H1 (cell line): ENCODE results near the gene BSG. TPM values are rescaled to one million over a fixed set of nuclear protein-coding genes. Genes with fewer than 3 reads are reported as not detected.

ENCODE experiments used
- CTCF ChIA-PET: fragments of 300-600 bp; sonication (Branson Sonifier 250); formaldehyde crosslinking; loops from one replicate; lab custom pipeline; 2021; ENCODE audit not compliant: partially characterized antibody; lab: Charles Lee
- POLR2A ChIA-PET: fragments of 300-600 bp; sonication (Branson Sonifier 250); formaldehyde crosslinking; loops from one replicate; lab custom pipeline; 2021; ENCODE audit warnings: inconsistent platforms; ENCODE audit not compliant: partially characterized antibody; lab: Charles Lee
- DNase-seq, 2 experiments: peaks; one replicate each; pipeline versions ENCODE4 v3.0.0 to v3.0.0-alpha.2; 2010 to 2022; ENCODE audit warnings: low spot score in 2 of 2, low read depth in 1 of 2, mixed read lengths in 1 of 2
- FAIRE-seq: peaks from 2 replicates; lab custom pipeline; 2011; peaks lifted over from hg19 to GRCh38; lab: Jason Lieb, UNC
- H2AFZ ChIP-seq: 2 replicates; pipeline ENCODE4 v1.8.1; 2012; ENCODE audit warnings: low read length, inconsistent platforms
- H2AK5ac ChIP-seq: 2 replicates; pipeline ENCODE4 v1.6.1; 2013; ENCODE audit warnings: low read depth, low read length
- H2BK120ac ChIP-seq: replicated peaks from 2 replicates; pipeline ENCODE3; 2013; ENCODE audit warnings: low read depth, low read length, inconsistent platforms
- H2BK12ac ChIP-seq: 2 replicates; pipeline ENCODE4 v1.6.1; 2013; ENCODE audit warnings: low read depth, low read length
- H2BK15ac ChIP-seq: 2 replicates; pipeline ENCODE4 v1.6.1; 2013; ENCODE audit warnings: low read length
- H2BK20ac ChIP-seq: 2 replicates; pipeline ENCODE4 v1.6.1; 2013; ENCODE audit warnings: low read length
- H2BK5ac ChIP-seq: 2 replicates; pipeline ENCODE4 v1.6.1; 2013; ENCODE audit warnings: low read depth, low read length
- H3K14ac ChIP-seq: 2 replicates; pipeline ENCODE4 v1.6.1; 2013; ENCODE audit warnings: inconsistent platforms; ENCODE audit not compliant: insufficient read length
- H3K18ac ChIP-seq: 2 replicates; pipeline ENCODE4 v1.6.1; 2013; ENCODE audit warnings: low read length; ENCODE audit errors: extremely low read depth
- H3K23ac ChIP-seq: 2 replicates; pipeline ENCODE4 v1.6.1; 2013; ENCODE audit warnings: inconsistent platforms; ENCODE audit not compliant: insufficient read length
- H3K23me2 ChIP-seq: 2 replicates; pipeline ENCODE4 v1.6.1; 2013; ENCODE audit warnings: low read depth, low read length
- H3K27ac ChIP-seq: 2 replicates; pipeline ENCODE4 v1.6.1; 2011; ENCODE audit warnings: low read depth, low read length, inconsistent platforms
- H3K27me3 ChIP-seq, 4 experiments: replicated peaks in 1 of 4; 1 replicate in 1 of 4; 2 replicates in 3 of 4; pipeline versions ENCODE4 v1.6.1 to v1.8.1; 2011 to 2013; ENCODE audit warnings: low read length in 3 of 4, mild to moderate bottlenecking in 3 of 4, inconsistent platforms in 2 of 4, mixed read lengths in 2 of 4, moderate library complexity in 1 of 4; ENCODE audit not compliant: control insufficient read depth in 3 of 4, insufficient read depth in 3 of 4; ENCODE audit errors: extremely low read depth in 1 of 4
- H3K36me3 ChIP-seq, 4 experiments: 2 replicates each; pipeline versions ENCODE4 v1.6.1 to v1.8.1; 2011 to 2013; ENCODE audit warnings: mild to moderate bottlenecking in 4 of 4, low read length in 3 of 4, moderate library complexity in 2 of 4, control low read depth in 1 of 4, inconsistent platforms in 1 of 4; ENCODE audit not compliant: insufficient read depth in 4 of 4, control insufficient read depth in 2 of 4
- H3K4ac ChIP-seq: replicated peaks from 2 replicates; pipeline ENCODE3; 2013; ENCODE audit warnings: low read length, low read depth, mixed read lengths, inconsistent platforms; ENCODE audit not compliant: insufficient read length
- H3K4me1 ChIP-seq, 4 experiments: replicated peaks in 1 of 4; 1 replicate in 1 of 4; 2 replicates in 3 of 4; pipeline versions ENCODE4 v1.6.1 to v1.8.1; 2011 to 2013; ENCODE audit warnings: low read length in 3 of 4, inconsistent platforms in 2 of 4, mixed read lengths in 1 of 4; ENCODE audit not compliant: insufficient read depth in 4 of 4, control insufficient read depth in 3 of 4
- H3K4me2 ChIP-seq, 2 experiments: 2 replicates each; pipeline versions ENCODE4 v1.6.1 to v1.8.1; 2011 to 2013; ENCODE audit warnings: low read depth in 2 of 2, low read length in 2 of 2, control low read depth in 1 of 2, inconsistent platforms in 1 of 2, mild to moderate bottlenecking in 1 of 2; ENCODE audit not compliant: insufficient read depth in 1 of 2
- H3K4me3 ChIP-seq, 4 experiments: fragments of 200-600, 300-600 bp in 1 of 4; sonication (generic), shearing (Covaris generic), sonication (Bioruptor Twin) in 1 of 4; 2 replicates each; pipeline versions ENCODE4 v1.5.1 to v1.8.1; 2011 to 2016; ENCODE audit warnings: low read length in 4 of 4, low read depth in 3 of 4, control low read depth in 2 of 4, inconsistent platforms in 2 of 4, mild to moderate bottlenecking in 2 of 4, mixed read lengths in 1 of 4, moderate library complexity in 1 of 4; ENCODE audit not compliant: insufficient read depth in 2 of 4; ENCODE audit errors: extremely low read depth in 1 of 4
- H3K56ac ChIP-seq: replicated peaks from 2 replicates; pipeline ENCODE3; 2013; ENCODE audit warnings: low read depth, mild to moderate bottlenecking, mixed read lengths, low read length, inconsistent platforms; ENCODE audit not compliant: insufficient read length
- H3K79me1 ChIP-seq: 2 replicates; pipeline ENCODE4 v1.6.1; 2013; ENCODE audit warnings: low read depth, low read length, control low read depth
- H3K79me2 ChIP-seq, 2 experiments: 2 replicates each; pipeline versions ENCODE4 v1.6.1 to v1.8.1; 2012 to 2013; ENCODE audit warnings: low read length in 2 of 2, mild to moderate bottlenecking in 2 of 2, inconsistent platforms in 1 of 2; ENCODE audit not compliant: insufficient read depth in 2 of 2, control insufficient read depth in 1 of 2
- H3K9ac ChIP-seq, 4 experiments: replicated peaks in 1 of 4; 1 replicate in 1 of 4; 2 replicates in 3 of 4; pipeline versions ENCODE4 v1.6.1 to v1.8.1; 2011 to 2013; ENCODE audit warnings: low read depth in 3 of 4, low read length in 3 of 4, control low read depth in 2 of 4, mild to moderate bottlenecking in 2 of 4, moderate library complexity in 2 of 4, inconsistent platforms in 1 of 4; ENCODE audit errors: extremely low read depth in 1 of 4
- H3K9me3 ChIP-seq, 2 experiments: 2 replicates each; pipeline versions ENCODE4 v1.6.1 to v1.8.1; 2012 to 2013; ENCODE audit warnings: mild to moderate bottlenecking in 2 of 2, moderate library complexity in 2 of 2, control low read depth in 1 of 2, inconsistent platforms in 1 of 2, low read depth in 1 of 2, low read length in 1 of 2, mixed read lengths in 1 of 2; ENCODE audit not compliant: insufficient read depth in 2 of 2
- H4K20me1 ChIP-seq, 2 experiments: replicated peaks in 1 of 2; 2 replicates each; pipeline versions ENCODE3 to v1.8.1; 2011 to 2013; ENCODE audit warnings: inconsistent platforms in 2 of 2, low read length in 2 of 2, mild to moderate bottlenecking in 1 of 2; ENCODE audit not compliant: insufficient read depth in 2 of 2, control insufficient read depth in 1 of 2
- H4K5ac ChIP-seq: 2 replicates; pipeline ENCODE4 v1.6.1; 2013; ENCODE audit warnings: low read length, low read depth, mixed read lengths, inconsistent platforms; ENCODE audit not compliant: insufficient read length
- H4K8ac ChIP-seq: 2 replicates; pipeline ENCODE4 v1.8.0; 2013; ENCODE audit warnings: mild to moderate bottlenecking, moderate library complexity, low read length, inconsistent platforms; ENCODE audit not compliant: insufficient read depth; ENCODE audit errors: extremely low read depth
- H4K91ac ChIP-seq: replicated peaks from 2 replicates; pipeline ENCODE3; 2013; ENCODE audit warnings: low read length, mixed read lengths, inconsistent platforms; ENCODE audit not compliant: insufficient read length
- CTCF ChIP-seq, 3 experiments: IDR thresholded peaks; 1 replicate in 2 of 3; 2 replicates in 1 of 3; pipeline versions ENCODE4 v1.5.1 to v1.6.1; 2011; ENCODE audit warnings: low read length in 3 of 3, mild to moderate bottlenecking in 3 of 3, inconsistent platforms in 2 of 3, low read depth in 1 of 3, moderate library complexity in 1 of 3; ENCODE audit not compliant: insufficient read depth in 1 of 3; ENCODE audit errors: control extremely low read depth in 1 of 3
- RBBP5 ChIP-seq: IDR thresholded peaks from 2 replicates; pipeline ENCODE4 v1.7.1; 2012; ENCODE audit warnings: low read depth, mild to moderate bottlenecking, inconsistent platforms, low read length, moderate library complexity, borderline replicate concordance
- WGBS, 2 experiments: shearing (Covaris generic) in 1 of 2; methylation state at CpG; one replicate each; pipeline versions ENCODE4 v1.1.6 to v1.1.7; 2013 to 2015; ENCODE audit warnings: low lambda C conversion rate in 2 of 2, mixed read lengths in 2 of 2, inconsistent platforms in 1 of 2, low coverage in 1 of 2, missing lambda C conversion rate in 1 of 2; ENCODE audit not compliant: insufficient replicate concordance in 2 of 2, insufficient coverage in 1 of 2, insufficient read length in 1 of 2; ENCODE audit errors: extremely low coverage in 1 of 2, missing lambda C conversion rate in 1 of 2; 5-methylcytosine and 5-hydroxymethylcytosine counted together
- polyA plus RNA-seq, 7 experiments: library from polyadenylated mRNA; depleted of rRNA in 3 of 7; stranded (reverse) in 5 of 7; unstranded in 2 of 7; fragments of >200 nt in 5 of 7; fragments of 200-250 nt in 2 of 7; gene quantifications; 1 replicate in 5 of 7; 2 replicates in 1 of 7; 4 replicates in 1 of 7; pipeline versions ENCODE4 v1.2.1 to v1.2.3, GENCODE V29; 2011 to 2013; ENCODE audit warnings: missing spikeins in 2 of 7, mixed read lengths in 2 of 7
- total RNA-seq: library from RNA; stranded (reverse); fragmentation: NEBNext Ultra II Directional; extraction: Animal tissue kit (Norgen Biotek cat#: 25700); gene quantifications from 2 replicates; pipeline ENCODE4 v1.2.1, GENCODE V29; 2021

The BSG gene
- total and polyA plus RNA-seq, 2 of the 8 experiments (the other 6 are each of a cell fraction or from before 2014, with no cell fraction given) = 726 to 1,055 TPM

GRCh38 chr19:534088-534487 lies 38.3 kb upstream of the BSG start:
- Histone ChIP-seq H2BK12ac (no peak overlapping the region), H3K9me3 (no peaks in the 10 kb centered on the region), H2AFZ (no peak overlapping the region), H3K4ac (no peak overlapping the region), H3K36me3 (peaks cover 8 to 26% (median 21%) of the 10 kb centered on the region in 4 experiments; a peak in 6 of 8 replicates), H3K27ac (no peak overlapping the region), H2BK15ac (no peak overlapping the region), H3K4me2 (peak overlapping the region in 1 of 2 experiments; percentile 74; a peak in 1 of 4 replicates), H4K91ac (no peak overlapping the region), H2BK5ac (no peak overlapping the region), H3K23me2 (peaks cover 5% of the 10 kb centered on the region; the same call in 1 of the 2 replicates), H3K79me1 (peaks cover 20% of the 10 kb centered on the region), H3K4me3 (peak overlapping the region in 1 of 4 experiments; percentile 100; a peak in 2 of 8 replicates), H3K4me1 (peaks cover 0 to 10% (median 8%) of the 10 kb centered on the region in 4 experiments; a peak in 6 of 7 replicates), H3K18ac (no peak overlapping the region), H4K20me1 (peaks cover 22 to 32% of the 10 kb centered on the region in 2 experiments), H3K27me3 (no peaks in the 10 kb centered on the region), H3K56ac (no peak overlapping the region), H3K79me2 (peaks cover 0 to 40% of the 10 kb centered on the region in 2 experiments; a peak in 2 of 4 replicates), H3K9ac (no peak overlapping the region), H4K5ac (no peak overlapping the region), H2AK5ac (no peak overlapping the region), H2BK20ac (no peak overlapping the region), H4K8ac (no peak overlapping the region), H3K14ac (no peak overlapping the region), H2BK120ac (no peak overlapping the region), H3K23ac (no peak overlapping the region)
- CTCF ChIA-PET = interaction anchor here (0.9 to 2.0 kb wide), 4 partner anchors 24 to 150 kb away, joined by 3 to 6 read pairs (median 4); no protein-coding TSS in a partner anchor
- 0 out of 4 replicates have a peak, but pooled peaks of 1 of the 3 experiments have one; percentile 6 for TF ChIP-seq CTCF (IDR thresholded peaks at IDR 0.05; ENCODE audit: control extremely low read depth in 1 of 3, insufficient read depth in 1 of 3, low read depth in 1 of 3, low read length in 3 of 3)
- no peak for TF ChIP-seq RBBP5
- WGBS, 2 experiments = 87% methylated on average over 14 of the region's 14 CpGs; no CpG with 5 or more reads in 1 of the 2 experiments
- POLR2A ChIA-PET = interaction anchor here (3.0 to 5.1 kb wide), 2 partner anchors 8 to 43 kb away, joined by 19 to 43 read pairs; partner anchors contain the start of gene GZMM
- FAIRE-seq (no peak), DNase-seq (no peak)
